GM19035 (cell line): ENCODE measurements around the gene NBEAL2.
"Not testable (repeated sequence)": the region's sequence is repeated elsewhere in the genome, so short reads cannot be mapped to it uniquely, and the experiment has no call there.

Experiments
- ATAC-seq: cut with Tn5 transposase; IDR thresholded peaks from one replicate; pipeline ENCODE4 v1.9.1; 2021; ENCODE audit not compliant: unreplicated experiment

The NBEAL2 gene

DNA sequence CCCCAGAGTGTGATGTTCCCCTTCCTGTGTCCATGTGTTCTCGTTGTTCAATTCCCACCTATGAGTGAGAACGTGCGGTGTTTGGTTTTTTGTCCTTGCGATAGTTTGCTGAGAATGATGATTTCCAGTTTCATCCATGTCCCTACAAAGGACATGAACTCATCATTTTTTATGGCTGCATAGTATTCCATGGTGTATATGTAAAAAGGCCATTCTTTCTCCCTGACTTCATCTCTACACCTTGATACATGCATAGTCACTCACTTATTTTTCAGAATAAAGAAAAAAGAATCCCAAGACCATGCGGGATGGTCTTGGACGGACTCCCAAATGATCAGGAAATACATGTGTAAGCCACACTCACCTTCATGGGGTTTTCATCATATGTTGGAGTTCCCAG is 57.8 kb downstream of the NBEAL2 start:
- not testable (repeated sequence) for ATAC-seq

DNA sequence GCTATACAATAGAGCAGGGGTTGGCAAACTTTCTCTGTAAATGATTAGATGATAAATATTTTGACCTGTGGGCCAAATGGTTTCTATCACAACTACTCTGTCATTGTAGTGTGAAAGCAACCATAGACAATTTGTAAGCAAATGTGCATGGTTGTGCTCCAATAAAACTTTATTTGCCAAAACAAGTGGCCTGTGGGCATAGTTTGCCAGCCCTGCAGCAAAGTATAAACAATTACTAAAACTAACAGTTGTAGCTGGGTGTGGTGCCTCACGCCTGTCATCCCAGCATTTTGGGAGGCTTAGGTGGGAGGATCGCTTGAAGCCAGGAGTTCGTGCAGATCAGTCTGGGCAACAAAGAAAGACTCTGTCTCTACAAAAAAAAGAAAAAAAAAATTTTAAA is 61.6 kb downstream of the NBEAL2 start:
- ATAC-seq = no peak

DNA sequence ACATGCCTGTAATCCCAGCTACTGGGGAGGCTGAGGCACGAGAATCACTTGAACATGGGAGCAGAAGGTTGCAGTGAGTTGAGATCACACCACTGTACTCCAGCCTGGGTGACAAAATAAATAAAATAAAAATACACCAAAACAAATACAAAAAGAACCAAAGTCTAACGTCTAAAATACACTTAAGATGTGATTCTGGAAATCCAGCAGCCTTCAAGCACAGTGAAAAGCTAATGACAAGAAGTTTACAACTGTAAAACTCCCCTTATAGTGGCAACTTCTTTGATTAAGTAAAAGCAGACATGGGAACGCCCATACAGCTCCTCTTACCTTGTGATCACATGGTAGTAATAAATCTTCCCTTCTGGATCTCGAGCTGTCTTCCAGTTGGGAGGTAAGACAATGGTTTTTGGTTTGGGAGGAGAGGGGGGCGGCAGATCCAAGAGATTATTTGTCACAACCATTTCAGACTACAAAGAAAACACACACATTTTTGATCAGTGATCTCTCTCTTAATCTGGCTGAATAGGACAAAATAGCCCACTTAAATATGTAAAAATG is 62.8 kb downstream of the NBEAL2 start:
- ATAC-seq = no peak

DNA sequence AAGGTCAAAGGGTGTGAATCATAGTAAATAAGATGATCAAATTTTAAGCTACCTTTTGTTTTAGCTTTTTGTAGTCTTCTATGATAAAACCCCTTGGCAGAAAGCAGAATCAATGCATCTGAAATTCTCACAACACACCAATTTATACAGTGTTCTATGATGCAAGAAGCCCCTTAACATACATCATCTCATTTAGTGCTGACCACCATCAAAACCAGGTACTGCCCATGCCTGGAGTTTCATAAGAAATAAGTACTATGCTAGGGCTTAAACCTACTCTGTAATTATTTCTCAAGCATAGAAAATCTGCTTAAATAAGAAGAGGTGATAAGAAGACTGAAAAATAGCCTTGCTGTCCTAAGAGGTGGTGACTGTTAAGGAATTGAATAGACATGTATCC is 67.6 kb downstream of the NBEAL2 start:
- ATAC-seq = no peak

DNA sequence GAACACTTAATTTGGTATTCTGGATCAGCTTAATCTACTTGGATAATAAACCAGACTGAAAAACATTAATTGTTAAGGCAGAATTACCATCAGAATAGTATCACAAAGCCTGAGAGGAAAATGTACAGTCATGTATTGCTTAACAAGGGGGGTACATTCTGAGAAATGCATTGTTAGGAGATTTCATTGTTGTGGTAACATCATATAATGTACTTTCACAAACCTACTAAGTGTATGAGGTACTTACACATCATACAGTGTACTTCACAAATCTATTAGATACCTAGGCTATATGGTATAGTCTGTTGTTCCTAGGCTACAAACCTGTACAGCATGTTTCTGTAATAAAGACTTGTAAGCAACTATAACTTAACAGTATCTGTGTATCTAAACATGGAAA is 68.2 kb downstream of the NBEAL2 start:
- ATAC-seq = no peak

DNA sequence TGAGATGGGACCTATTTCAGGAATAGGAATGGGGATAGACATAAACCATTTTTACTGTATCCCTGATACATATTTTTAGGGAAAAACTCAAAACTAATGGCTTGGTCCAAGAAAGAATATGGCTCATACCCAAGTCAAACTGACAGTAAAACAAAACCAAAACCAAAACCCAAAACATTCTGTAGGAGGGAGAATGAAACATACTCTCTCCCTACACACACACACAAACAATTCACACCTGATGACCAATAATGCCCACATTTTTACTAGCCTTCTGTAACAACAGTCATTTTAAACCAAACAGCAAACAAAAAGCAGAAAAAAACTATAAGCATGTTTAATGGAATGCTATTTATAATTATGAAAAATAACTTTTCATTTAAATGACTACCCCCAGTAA is 74.9 kb downstream of the NBEAL2 start:
- ATAC-seq = no peak

DNA sequence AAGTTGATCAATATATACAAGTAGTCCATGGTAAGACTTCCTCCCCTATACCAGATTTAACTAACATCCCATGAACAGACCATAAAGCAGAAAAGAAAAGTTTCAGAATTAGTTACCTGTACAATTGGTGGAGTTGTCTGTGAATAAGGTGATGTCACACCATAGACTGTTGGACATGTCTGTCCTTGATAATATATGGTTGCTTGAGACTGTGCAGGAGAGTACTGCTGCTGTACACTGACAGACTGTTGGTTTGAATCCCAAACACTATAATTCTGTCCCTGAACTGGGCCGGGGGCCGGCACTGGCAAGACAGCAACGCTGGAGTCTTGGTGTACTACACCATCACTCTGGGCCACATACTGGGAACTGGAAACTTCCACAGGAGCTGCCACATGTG is 77.2 kb downstream of the NBEAL2 start:
- no peak for ATAC-seq

DNA sequence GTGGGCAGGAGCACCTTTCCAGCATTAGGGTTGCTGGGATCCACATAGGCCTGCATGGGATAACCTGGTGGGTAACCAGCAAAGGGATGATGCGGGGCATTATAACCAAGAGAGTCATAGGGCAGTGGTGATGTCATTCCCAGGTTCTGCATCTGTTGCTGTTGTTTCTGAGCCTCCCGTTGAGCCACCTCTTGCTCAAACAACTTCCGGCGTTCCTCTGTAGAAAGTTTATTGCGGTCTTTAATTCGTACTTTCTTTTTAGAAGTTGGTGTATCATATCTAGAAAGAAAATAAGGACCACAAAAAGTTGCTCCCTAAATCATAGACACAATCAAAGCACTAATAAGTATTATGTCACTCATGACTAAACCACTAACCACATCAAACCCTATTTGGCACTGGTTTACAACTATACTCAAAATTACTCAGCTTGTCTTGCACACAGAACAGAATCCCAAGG is 77.8 kb downstream of the NBEAL2 start:
- no peak for ATAC-seq
